WTC11 (cell line): ENCODE data around the gene FBXO42.

Experiments used
- ATF1 ChIP-seq: sonication (generic); formaldehyde crosslinking; IDR thresholded peaks from 2 replicates; pipeline ENCODE4 v1.8.1; 2023; ENCODE audit warnings: mild to moderate bottlenecking, moderate library complexity, missing genetic modification reagents
- ATF2 ChIP-seq: sonication (generic); formaldehyde crosslinking; IDR thresholded peaks from 2 replicates; pipeline ENCODE4 v1.8.1; 2022; ENCODE audit warnings: low read depth, missing genetic modification reagents, borderline replicate concordance
- ATF3 ChIP-seq: sonication (generic); formaldehyde crosslinking; conservative IDR thresholded peaks from 2 replicates; pipeline ENCODE4 v1.8.1; 2022; ENCODE audit warnings: mild to moderate bottlenecking, missing genetic modification reagents
- CBFB ChIP-seq: sonication (generic); formaldehyde crosslinking; IDR thresholded peaks from 2 replicates; pipeline ENCODE4 v1.8.1; 2022; ENCODE audit warnings: mild to moderate bottlenecking, low read depth, missing genetic modification reagents
- CTCF ChIP-seq: fragments of 200-600 bp; IDR thresholded peaks from 2 replicates; pipeline ENCODE4 v1.8.0; 2022; ENCODE audit warnings: antibody characterized with exemption
- NR1H2 ChIP-seq: sonication (generic); formaldehyde crosslinking; IDR thresholded peaks from 2 replicates; pipeline ENCODE4 v1.9.0; 2021; ENCODE audit warnings: mild to moderate bottlenecking, moderate library complexity, missing genetic modification reagents
- NR2C2 ChIP-seq: sonication (generic); formaldehyde crosslinking; IDR thresholded peaks from 2 replicates; pipeline ENCODE4 v1.8.0; 2022; ENCODE audit warnings: mild to moderate bottlenecking, missing genetic modification reagents
- TCF7 ChIP-seq: sonication (generic); formaldehyde crosslinking; IDR thresholded peaks from 2 replicates; pipeline ENCODE4 v1.8.0; 2022; ENCODE audit warnings: mild to moderate bottlenecking, low read depth, missing genetic modification reagents, moderate library complexity
- TF ChIP-seq, protein P1 (sequence below): sonication (generic); formaldehyde crosslinking; conservative IDR thresholded peaks from 2 replicates; pipeline ENCODE4 v1.8.1; 2023; ENCODE audit warnings: mild to moderate bottlenecking, low read depth, missing genetic modification reagents, moderate library complexity
- TF ChIP-seq, protein P2 (sequence below): sonication (generic); formaldehyde crosslinking; IDR thresholded peaks from 2 replicates; pipeline ENCODE4 v1.8.1; 2023; ENCODE audit warnings: mild to moderate bottlenecking, missing genetic modification reagents, moderate library complexity

GRCh38 chr1:16302709-16303627 is 49.3 kb downstream of the FBXO42 start:
- TF ChIP-seq, protein P1, sequence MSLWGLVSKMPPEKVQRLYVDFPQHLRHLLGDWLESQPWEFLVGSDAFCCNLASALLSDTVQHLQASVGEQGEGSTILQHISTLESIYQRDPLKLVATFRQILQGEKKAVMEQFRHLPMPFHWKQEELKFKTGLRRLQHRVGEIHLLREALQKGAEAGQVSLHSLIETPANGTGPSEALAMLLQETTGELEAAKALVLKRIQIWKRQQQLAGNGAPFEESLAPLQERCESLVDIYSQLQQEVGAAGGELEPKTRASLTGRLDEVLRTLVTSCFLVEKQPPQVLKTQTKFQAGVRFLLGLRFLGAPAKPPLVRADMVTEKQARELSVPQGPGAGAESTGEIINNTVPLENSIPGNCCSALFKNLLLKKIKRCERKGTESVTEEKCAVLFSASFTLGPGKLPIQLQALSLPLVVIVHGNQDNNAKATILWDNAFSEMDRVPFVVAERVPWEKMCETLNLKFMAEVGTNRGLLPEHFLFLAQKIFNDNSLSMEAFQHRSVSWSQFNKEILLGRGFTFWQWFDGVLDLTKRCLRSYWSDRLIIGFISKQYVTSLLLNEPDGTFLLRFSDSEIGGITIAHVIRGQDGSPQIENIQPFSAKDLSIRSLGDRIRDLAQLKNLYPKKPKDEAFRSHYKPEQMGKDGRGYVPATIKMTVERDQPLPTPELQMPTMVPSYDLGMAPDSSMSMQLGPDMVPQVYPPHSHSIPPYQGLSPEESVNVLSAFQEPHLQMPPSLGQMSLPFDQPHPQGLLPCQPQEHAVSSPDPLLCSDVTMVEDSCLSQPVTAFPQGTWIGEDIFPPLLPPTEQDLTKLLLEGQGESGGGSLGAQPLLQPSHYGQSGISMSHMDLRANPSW = no peak
- TF ChIP-seq CTCF (no peak), NR2C2 (CRISPR knock-in tag) (no peak), ATF2 (CRISPR knock-in tag) (no peak), ATF1 (CRISPR knock-in tag) (no peak), ATF3 (CRISPR knock-in tag) (no peak), TCF7 (CRISPR knock-in tag) (no peak), CBFB (CRISPR knock-in tag) (no peak), NR1H2 (CRISPR knock-in tag) (no peak)
- TF ChIP-seq, protein P2, sequence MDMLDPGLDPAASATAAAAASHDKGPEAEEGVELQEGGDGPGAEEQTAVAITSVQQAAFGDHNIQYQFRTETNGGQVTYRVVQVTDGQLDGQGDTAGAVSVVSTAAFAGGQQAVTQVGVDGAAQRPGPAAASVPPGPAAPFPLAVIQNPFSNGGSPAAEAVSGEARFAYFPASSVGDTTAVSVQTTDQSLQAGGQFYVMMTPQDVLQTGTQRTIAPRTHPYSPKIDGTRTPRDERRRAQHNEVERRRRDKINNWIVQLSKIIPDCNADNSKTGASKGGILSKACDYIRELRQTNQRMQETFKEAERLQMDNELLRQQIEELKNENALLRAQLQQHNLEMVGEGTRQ (CRISPR knock-in tag) = no peak
